HG03520 (cell line): ENCODE results near the gene CDC42SE2.
"Not testable (repeated sequence)": the region's sequence is repeated elsewhere in the genome, so short reads cannot be mapped to it uniquely, and the experiment has no call there.

ENCODE experiments used
- ATAC-seq: cut with Tn5 transposase; IDR thresholded peaks from one replicate; pipeline ENCODE4 v1.9.1; 2021; ENCODE audit warnings: mild to moderate bottlenecking, moderate library complexity; ENCODE audit not compliant: unreplicated experiment

The CDC42SE2 gene

GRCh38 chr5:131250751-131251475, 12.9 kb upstream of the CDC42SE2 start:
- ATAC-seq, result no peak

GRCh38 chr5:131252824-131253171, 11.1 kb upstream of the CDC42SE2 start:
- peak; percentile 86 for ATAC-seq

GRCh38 chr5:131254025-131254424, 9.8 kb upstream of the CDC42SE2 start:
- not testable (repeated sequence) for ATAC-seq

GRCh38 chr5:131254741-131255140, 9.1 kb upstream of the CDC42SE2 start:
- ATAC-seq, result no peak

GRCh38 chr5:131256507-131256823, 7.4 kb upstream of the CDC42SE2 start:
- ATAC-seq, result no peak

GRCh38 chr5:131258733-131259132, 5.1 kb upstream of the CDC42SE2 start:
- ATAC-seq, result no peak

GRCh38 chr5:131259326-131259725, 4.5 kb upstream of the CDC42SE2 start:
- ATAC-seq, result no peak

- ATAC-seq, result no peak
Measured at GRCh38 chr5:131260895-131261294, 3.0 kb upstream of the CDC42SE2 start.

GRCh38 chr5:131261483-131261882, 2.4 kb upstream of the CDC42SE2 start:
- ATAC-seq, result no peak

- ATAC-seq, result peak; percentile 12
Measured at GRCh38 chr5:131262953-131263541, 806 bp upstream of the CDC42SE2 start.

- ATAC-seq, result no peak
Measured at GRCh38 chr5:131264451-131265099, 722 bp downstream of the CDC42SE2 start.

GRCh38 chr5:131265311-131265803, 1.5 kb downstream of the CDC42SE2 start:
- peak; percentile 21 for ATAC-seq

- no peak for ATAC-seq
Measured at GRCh38 chr5:131266370-131267060, 2.7 kb downstream of the CDC42SE2 start.

- ATAC-seq, result no peak
Measured at GRCh38 chr5:131268758-131269370, 5.0 kb downstream of the CDC42SE2 start.

- ATAC-seq, result no peak
Measured at GRCh38 chr5:131270809-131271208, 7.0 kb downstream of the CDC42SE2 start.

GRCh38 chr5:131271888-131272287, 8.0 kb downstream of the CDC42SE2 start:
- not testable (repeated sequence) for ATAC-seq

GRCh38 chr5:131272307-131272706, 8.5 kb downstream of the CDC42SE2 start:
- no peak for ATAC-seq

- ATAC-seq, result no peak
Measured at GRCh38 chr5:131272724-131273123, 8.9 kb downstream of the CDC42SE2 start.

- no peak for ATAC-seq
Measured at GRCh38 chr5:131274326-131275063, 10.6 kb downstream of the CDC42SE2 start.

- no peak for ATAC-seq
Measured at GRCh38 chr5:131276072-131276471, 12.2 kb downstream of the CDC42SE2 start.
